Mesendoderm (in vitro differentiated cells): ENCODE data around the gene TRIM56.

Experiments
- DNase-seq: peaks from one replicate; pipeline ENCODE4 v3.0.0; 2013
- H2AK5ac ChIP-seq: 2 replicates; pipeline ENCODE4 v1.6.1; 2013; ENCODE audit warnings: low read length, inconsistent platforms
- H2BK120ac ChIP-seq: 2 replicates; pipeline ENCODE4 v1.6.1; 2013; ENCODE audit warnings: low read depth, mild to moderate bottlenecking, low read length, moderate library complexity, mixed read lengths
- H2BK15ac ChIP-seq: replicated peaks from 2 replicates; pipeline ENCODE4 v1.6.1; 2013; ENCODE audit warnings: low read depth, mild to moderate bottlenecking, moderate library complexity
- H2BK5ac ChIP-seq: 2 replicates; pipeline ENCODE4 v1.6.1; 2013; ENCODE audit warnings: low read length, inconsistent platforms
- H3K18ac ChIP-seq: 2 replicates; pipeline ENCODE4 v1.6.1; 2013; ENCODE audit warnings: mild to moderate bottlenecking, low read length, mixed read lengths
- H3K23ac ChIP-seq: one replicate; pipeline ENCODE4 v1.6.1; 2013; ENCODE audit warnings: low read length
- H3K27ac ChIP-seq: 2 replicates; pipeline ENCODE4 v1.5.1; 2013; ENCODE audit warnings: low read depth, mild to moderate bottlenecking, inconsistent platforms, low read length, moderate library complexity
- H3K27me3 ChIP-seq: 2 replicates; pipeline ENCODE4 v1.6.1; 2013; ENCODE audit warnings: low read length, control low read depth, mild to moderate bottlenecking, inconsistent platforms; ENCODE audit not compliant: insufficient read depth, poor library complexity
- H3K36me3 ChIP-seq: 2 replicates; pipeline ENCODE4 v1.6.1; 2013; ENCODE audit warnings: low read length, inconsistent platforms; ENCODE audit not compliant: control insufficient read depth, insufficient read depth
- H3K4ac ChIP-seq: one replicate; pipeline ENCODE4 v1.6.1; 2013; ENCODE audit warnings: low read depth, mild to moderate bottlenecking, low read length, moderate library complexity
- H3K4me1 ChIP-seq: 2 replicates; pipeline ENCODE4 v1.6.1; 2013; ENCODE audit warnings: low read depth, low read length, inconsistent platforms; ENCODE audit not compliant: control insufficient read depth
- H3K4me2 ChIP-seq: 2 replicates; pipeline ENCODE4 v1.6.1; 2013; ENCODE audit warnings: low read length
- H3K4me3 ChIP-seq: 2 replicates; pipeline ENCODE4 v1.5.1; 2013; ENCODE audit warnings: mild to moderate bottlenecking, low read length
- H3K56ac ChIP-seq: one replicate; pipeline ENCODE4 v1.6.1; 2013; ENCODE audit warnings: low read length
- H3K79me1 ChIP-seq: 2 replicates; pipeline ENCODE4 v1.6.1; 2013; ENCODE audit warnings: low read length, inconsistent platforms
- H3K79me2 ChIP-seq: 2 replicates; pipeline ENCODE4 v1.6.1; 2013; ENCODE audit warnings: mild to moderate bottlenecking, low read length; ENCODE audit not compliant: control insufficient read depth, insufficient read depth
- H3K9ac ChIP-seq: 2 replicates; pipeline ENCODE4 v1.6.1; 2013; ENCODE audit warnings: low read length, inconsistent platforms
- H4K5ac ChIP-seq: one replicate; pipeline ENCODE4 v1.6.1; 2013; ENCODE audit warnings: low read length
- H4K8ac ChIP-seq: one replicate; pipeline ENCODE4 v1.6.1; 2013; ENCODE audit warnings: low read depth, mild to moderate bottlenecking, control low read depth, low read length, moderate library complexity
- WGBS: extraction: QIAGEN DNeasy Blood & Tissue Kit; methylation state at CpG from one replicate; pipeline ENCODE4 v1.1.7; 2013; ENCODE audit warnings: low lambda C conversion rate, missing lambda C conversion rate; ENCODE audit not compliant: insufficient coverage; ENCODE audit errors: extremely low coverage; 5-methylcytosine and 5-hydroxymethylcytosine counted together

Gene TRIM56

GRCh38 chr7:101096957-101097347, 11.7 kb downstream of the TRIM56 start:
- WGBS, result no CpG with 5 or more reads among the region's 5 CpGs
- Histone ChIP-seq H3K56ac (no peak overlapping the region), H2BK5ac (no peak overlapping the region), H3K36me3 (no peaks in the 10 kb centered on the region), H3K4ac (no peak overlapping the region), H3K4me2 (no peak overlapping the region), H2BK15ac (no peak overlapping the region), H3K79me1 (no peaks in the 10 kb centered on the region), H3K4me3 (no peak overlapping the region), H3K79me2 (no peaks in the 10 kb centered on the region), H2AK5ac (no peak overlapping the region), H2BK120ac (no peak overlapping the region), H3K27me3 (no peaks in the 10 kb centered on the region), H4K5ac (no peak overlapping the region), H3K23ac (no peak overlapping the region), H3K18ac (no peak overlapping the region), H3K27ac (no peak overlapping the region), H3K4me1 (peaks cover 5% of the 10 kb centered on the region), H3K9ac (no peak overlapping the region), H4K8ac (no peak overlapping the region)
- no peak for DNase-seq

GRCh38 chr7:101097561-101097960, 12.3 kb downstream of the TRIM56 start:
- Histone ChIP-seq H3K4me1 (peaks cover 5% of the 10 kb centered on the region), H4K8ac (no peak overlapping the region), H2BK120ac (no peak overlapping the region), H2AK5ac (no peak overlapping the region), H4K5ac (no peak overlapping the region), H3K18ac (no peak overlapping the region), H2BK15ac (no peak overlapping the region), H3K9ac (no peak overlapping the region), H3K4me2 (no peak overlapping the region), H3K27ac (no peak overlapping the region), H3K56ac (no peak overlapping the region), H3K79me2 (no peaks in the 10 kb centered on the region), H3K4ac (no peak overlapping the region), H3K23ac (no peak overlapping the region), H3K36me3 (no peaks in the 10 kb centered on the region), H3K27me3 (no peaks in the 10 kb centered on the region), H3K4me3 (no peak overlapping the region), H2BK5ac (no peak overlapping the region), H3K79me1 (no peaks in the 10 kb centered on the region)
- no CpG with 5 or more reads among the region's 4 CpGs for WGBS
- no peak for DNase-seq

GRCh38 chr7:101099969-101100781, 14.9 kb downstream of the TRIM56 start:
- Histone ChIP-seq H3K4me1 (peaks cover 5% of the 10 kb centered on the region), H3K23ac (no peak overlapping the region), H3K18ac (peak overlapping the region; percentile 11), H4K5ac (no peak overlapping the region), H3K4me3 (no peak overlapping the region), H3K79me1 (no peaks in the 10 kb centered on the region), H2BK120ac (peak overlapping the region; percentile 2), H3K9ac (peak overlapping the region; percentile 46), H2BK15ac (no peak overlapping the region), H3K4ac (peak overlapping the region; percentile 43), H3K79me2 (no peaks in the 10 kb centered on the region), H4K8ac (no peak overlapping the region), H2AK5ac (peak overlapping the region; percentile 80), H3K4me2 (no peak overlapping the region), H3K27me3 (no peaks in the 10 kb centered on the region), H3K56ac (peak overlapping the region; percentile 83), H3K27ac (peak overlapping the region; percentile 67), H3K36me3 (no peaks in the 10 kb centered on the region), H2BK5ac (peak overlapping the region; percentile 93)
- no CpG with 5 or more reads among the region's 26 CpGs for WGBS
- DNase-seq, result peak; percentile 99

- Histone ChIP-seq H3K4ac (peak overlapping the region; percentile 43), H3K27ac (peak overlapping the region; percentile 67), H3K9ac (peak overlapping the region; percentile 46), H3K18ac (no peak overlapping the region), H2BK15ac (no peak overlapping the region), H3K4me1 (peaks cover 5% of the 10 kb centered on the region), H4K8ac (no peak overlapping the region), H3K56ac (peak overlapping the region; percentile 83), H2AK5ac (no peak overlapping the region), H3K36me3 (no peaks in the 10 kb centered on the region), H3K4me3 (no peak overlapping the region), H2BK5ac (peak overlapping the region; percentile 65), H3K4me2 (no peak overlapping the region), H4K5ac (no peak overlapping the region), H3K23ac (no peak overlapping the region), H2BK120ac (no peak overlapping the region), H3K79me2 (no peaks in the 10 kb centered on the region), H3K79me1 (no peaks in the 10 kb centered on the region), H3K27me3 (no peaks in the 10 kb centered on the region)
- WGBS, result no CpG with 5 or more reads among the region's 18 CpGs
- peak; percentile 45 for DNase-seq
Measured at GRCh38 chr7:101100858-101101847, 15.9 kb downstream of the TRIM56 start.

GRCh38 chr7:101102026-101102425, 16.7 kb downstream of the TRIM56 start:
- Histone ChIP-seq H4K8ac (no peak overlapping the region), H3K9ac (no peak overlapping the region), H3K4me3 (no peak overlapping the region), H3K4me1 (peaks cover 5% of the 10 kb centered on the region), H4K5ac (no peak overlapping the region), H3K79me2 (no peaks in the 10 kb centered on the region), H2BK15ac (no peak overlapping the region), H3K4ac (no peak overlapping the region), H3K4me2 (no peak overlapping the region), H3K79me1 (no peaks in the 10 kb centered on the region), H3K18ac (no peak overlapping the region), H3K23ac (no peak overlapping the region), H3K27ac (no peak overlapping the region), H3K56ac (peak overlapping the region; percentile 64), H2BK5ac (no peak overlapping the region), H2BK120ac (no peak overlapping the region), H2AK5ac (no peak overlapping the region), H3K27me3 (no peaks in the 10 kb centered on the region), H3K36me3 (no peaks in the 10 kb centered on the region)
- WGBS, result no CpG with 5 or more reads among the region's 6 CpGs
- DNase-seq, result no peak
